GM12878 (cell line): ENCODE results near the gene ITGA7. TPM values are rescaled to one million over a fixed set of nuclear protein-coding genes. Genes with fewer than 3 reads are reported as not detected.

Experiments used
- ATAC-seq: fragments of 200-7000 bp; cut with Tn5 transposase; 3 replicates; pipeline ENCODE4 v1.9.1; 2020; ENCODE audit warnings: mild to moderate bottlenecking, moderate library complexity
- BruUV-seq: library from RNA; stranded (reverse); fragments of 400-500 nt; replicated peaks from 2 replicates; lab custom pipeline; 2021; lab: Mats Ljungman, UMichigan
- CTCF ChIA-PET: fragments of 300-600 bp; sonication (Branson Sonifier 250); formaldehyde crosslinking; extraction: SDS; loops from one replicate; lab custom pipeline; 2021; ENCODE audit warnings: inconsistent platforms; lab: Yijun Ruan, JAX
- POLR2A ChIA-PET: fragments of 350-600 bp; formaldehyde crosslinking; extraction: SDS; loops from one replicate; lab custom pipeline; 2021; ENCODE audit warnings: inconsistent platforms; lab: Charles Lee
- RAD21 ChIA-PET: fragments of 300-600 bp; sonication (Branson Sonifier 250); formaldehyde crosslinking; loops from one replicate; lab custom pipeline; 2023; ENCODE audit warnings: antibody characterized with exemption; ENCODE audit not compliant: unreplicated experiment; lab: Charles Lee
- SMC1A ChIA-PET: fragments of 300-600 bp; sonication (Branson Sonifier 250); formaldehyde crosslinking; loops from one replicate; lab custom pipeline; 2023; ENCODE audit not compliant: unreplicated experiment, uncharacterized antibody; lab: Charles Lee
- DNase-seq: peaks from one replicate; pipeline ENCODE4 v3.0.0-alpha.2; 2011; ENCODE audit warnings: low read depth, low spot score
- FAIRE-seq: peaks from 3 replicates; lab custom pipeline; 2011; peaks lifted over from hg19 to GRCh38; lab: Jason Lieb, UNC
- H2AFZ ChIP-seq: 2 replicates; pipeline ENCODE4 v1.6.0; 2011; ENCODE audit warnings: low read depth, low read length, control low read depth; ENCODE audit not compliant: control insufficient read depth
- H3K27ac ChIP-seq: 2 replicates; pipeline ENCODE4 v1.5.1; 2011; ENCODE audit warnings: control low read depth; ENCODE audit not compliant: control insufficient read depth, insufficient read depth
- H3K27me3 ChIP-seq, 2 experiments: replicated peaks in 1 of 2; 2 replicates each; pipeline versions ENCODE4 v1.6.0 to v1.6.1; 2011; ENCODE audit warnings: low read length in 1 of 2; ENCODE audit not compliant: control insufficient read depth in 2 of 2, insufficient read depth in 2 of 2
- H3K36me3 ChIP-seq, 2 experiments: 2 replicates each; pipeline ENCODE4 v1.5.1; 2011; ENCODE audit warnings: low read length in 1 of 2; ENCODE audit not compliant: control insufficient read depth in 2 of 2, insufficient read depth in 2 of 2
- H3K4me1 ChIP-seq: 2 replicates; pipeline ENCODE4 v1.6.1; 2011; ENCODE audit warnings: mild to moderate bottlenecking, low read length, moderate library complexity, mixed read lengths; ENCODE audit not compliant: control insufficient read depth, insufficient read depth
- H3K4me2 ChIP-seq: 2 replicates; pipeline ENCODE4 v1.6.0; 2011; ENCODE audit warnings: control low read depth; ENCODE audit not compliant: control insufficient read depth, insufficient read depth
- H3K4me3 ChIP-seq: fragments of 200-600 bp; sonication (generic); 2 replicates; pipeline ENCODE4 v1.5.1; 2016
- H3K79me2 ChIP-seq: 2 replicates; pipeline ENCODE4 v1.6.0; 2011; ENCODE audit warnings: low read length; ENCODE audit not compliant: control insufficient read depth, insufficient read depth
- H3K9ac ChIP-seq: 2 replicates; pipeline ENCODE4 v1.8.0; 2011; ENCODE audit warnings: low read length, control low read depth, mixed read lengths; ENCODE audit not compliant: control insufficient read depth, insufficient read depth
- H3K9me3 ChIP-seq: replicated peaks from 3 replicates; pipeline ENCODE4 v1.5.1; 2011; ENCODE audit warnings: mild to moderate bottlenecking, low read length; ENCODE audit not compliant: control insufficient read depth, insufficient read depth
- H4K20me1 ChIP-seq: 2 replicates; pipeline ENCODE4 v1.6.0; 2011; ENCODE audit not compliant: control insufficient read depth, insufficient read depth
- BCLAF1 ChIP-seq: fragments of 450-650 bp; IDR thresholded peaks from 2 replicates; pipeline ENCODE4 v1.6.1; 2017; ENCODE audit warnings: antibody characterized with exemption, mild to moderate bottlenecking, moderate library complexity
- BRCA1 ChIP-seq: IDR thresholded peaks from 2 replicates; pipeline ENCODE4 v1.6.1; 2011; ENCODE audit warnings: low read depth, low read length, improper control_type of control experiment
- HDAC2 ChIP-seq: fragments of 200-600 bp; sonication (generic); IDR thresholded peaks from 2 replicates; pipeline ENCODE4 v1.6.1; 2017
- PML ChIP-seq: IDR thresholded peaks from 2 replicates; pipeline ENCODE4 v1.6.1; 2012; ENCODE audit warnings: low read length, inconsistent platforms
- POLR2AphosphoS5 ChIP-seq: IDR thresholded peaks from 2 replicates; pipeline ENCODE4 v1.6.1; 2011; ENCODE audit warnings: mild to moderate bottlenecking, low read length, inconsistent platforms
- RB1 ChIP-seq: fragments of 450-650 bp; formaldehyde crosslinking; IDR thresholded peaks from 2 replicates; pipeline ENCODE4 v1.6.1; 2017; ENCODE audit warnings: mild to moderate bottlenecking, borderline replicate concordance
- STAT3 ChIP-seq: IDR thresholded peaks from 2 replicates; pipeline ENCODE4 v1.6.1; 2011; ENCODE audit warnings: low read depth, low read length, improper control_type of control experiment
- SUZ12 ChIP-seq: fragments of 200-600 bp; sonication (generic); IDR thresholded peaks from one replicate; pipeline ENCODE4 v1.6.1; 2018; ENCODE audit warnings: antibody characterized with exemption, mild to moderate bottlenecking; ENCODE audit not compliant: unreplicated experiment
- ZNF592 ChIP-seq: fragments of 450-650 bp; IDR thresholded peaks from 2 replicates; pipeline ENCODE4 v1.6.1; 2017; ENCODE audit warnings: mild to moderate bottlenecking, moderate library complexity
- WGBS: methylation state at CpG from one replicate; pipeline ENCODE4 v1.1.6; 2016; ENCODE audit warnings: low lambda C conversion rate; ENCODE audit not compliant: insufficient replicate concordance, insufficient coverage; ENCODE audit errors: missing lambda C conversion rate; 5-methylcytosine and 5-hydroxymethylcytosine counted together
- in situ Hi-C: fragments of 300-500 bp; cut with MboI; formaldehyde crosslinking; loops from 9 replicates; pipeline ENCODE4 v1.14.3; 2018; ENCODE audit warnings: mixed read lengths
- intact Hi-C: fragments of 100-400 bp; cut with micrococcal nuclease; formaldehyde crosslinking; loops from one replicate; pipeline ENCODE4 v1.14.2; 2022; ENCODE audit not compliant: unreplicated experiment
- polyA plus RNA-seq, 11 experiments: library from polyadenylated mRNA; depleted of rRNA in 4 of 11; unstranded in 6 of 11; stranded (reverse) in 5 of 11; fragments of >200 nt; fragmentation: Nextera tagmentation in 4 of 11; fragmentation: Illumina TruSeq in 1 of 11; extraction: Ambion mirVana in 4 of 11; extraction: Trizol in 1 of 11; gene quantifications; 1 replicate in 1 of 11; 2 replicates in 10 of 11; pipeline versions ENCODE4 v1.2.1 to v1.2.3, GENCODE V29; 2011 to 2016; ENCODE audit warnings: inconsistent platforms in 2 of 11, missing spikeins in 2 of 11, low read depth in 1 of 11
- total RNA-seq, 4 experiments: library from RNA; depleted of rRNA in 3 of 4; stranded (reverse); fragments of >200 nt in 3 of 4; fragmentation: Illumina TruSeq in 1 of 4; extraction: Trizol in 1 of 4; gene quantifications; 2 replicates each; pipeline versions ENCODE4 v1.2.1 to v1.2.3, GENCODE V29; 2013 to 2021
- TF ChIP-seq, protein P1 (sequence below): fragments of 450-650 bp; formaldehyde crosslinking; IDR thresholded peaks from 2 replicates; pipeline ENCODE4 v1.4.0; 2020; ENCODE audit warnings: mild to moderate bottlenecking, moderate library complexity

ITGA7 gene
- total and polyA plus RNA-seq, 10 of the 15 experiments (the other 5 are each of a cell fraction or from before 2014, with no cell fraction given): 0.18 to 5.1 (median 1.5) TPM

GRCh38 chr12:55671746-55672145, 36.0 kb downstream of the ITGA7 start:
- ChIA-PET RAD21 (interaction anchor here (0.7 kb wide), 1 partner anchor 67 kb away, joined by 3 read pairs; no protein-coding TSS in a partner anchor), POLR2A (no interaction called here), SMC1A (no interaction called here), CTCF (interaction anchor here (0.8 to 1.3 kb wide), 3 partner anchors 10 to 16 kb away, joined by 3 to 4 read pairs (median 3); a partner anchor contains a TSS)
- no peak for DNase-seq
- TF ChIP-seq, protein P1, sequence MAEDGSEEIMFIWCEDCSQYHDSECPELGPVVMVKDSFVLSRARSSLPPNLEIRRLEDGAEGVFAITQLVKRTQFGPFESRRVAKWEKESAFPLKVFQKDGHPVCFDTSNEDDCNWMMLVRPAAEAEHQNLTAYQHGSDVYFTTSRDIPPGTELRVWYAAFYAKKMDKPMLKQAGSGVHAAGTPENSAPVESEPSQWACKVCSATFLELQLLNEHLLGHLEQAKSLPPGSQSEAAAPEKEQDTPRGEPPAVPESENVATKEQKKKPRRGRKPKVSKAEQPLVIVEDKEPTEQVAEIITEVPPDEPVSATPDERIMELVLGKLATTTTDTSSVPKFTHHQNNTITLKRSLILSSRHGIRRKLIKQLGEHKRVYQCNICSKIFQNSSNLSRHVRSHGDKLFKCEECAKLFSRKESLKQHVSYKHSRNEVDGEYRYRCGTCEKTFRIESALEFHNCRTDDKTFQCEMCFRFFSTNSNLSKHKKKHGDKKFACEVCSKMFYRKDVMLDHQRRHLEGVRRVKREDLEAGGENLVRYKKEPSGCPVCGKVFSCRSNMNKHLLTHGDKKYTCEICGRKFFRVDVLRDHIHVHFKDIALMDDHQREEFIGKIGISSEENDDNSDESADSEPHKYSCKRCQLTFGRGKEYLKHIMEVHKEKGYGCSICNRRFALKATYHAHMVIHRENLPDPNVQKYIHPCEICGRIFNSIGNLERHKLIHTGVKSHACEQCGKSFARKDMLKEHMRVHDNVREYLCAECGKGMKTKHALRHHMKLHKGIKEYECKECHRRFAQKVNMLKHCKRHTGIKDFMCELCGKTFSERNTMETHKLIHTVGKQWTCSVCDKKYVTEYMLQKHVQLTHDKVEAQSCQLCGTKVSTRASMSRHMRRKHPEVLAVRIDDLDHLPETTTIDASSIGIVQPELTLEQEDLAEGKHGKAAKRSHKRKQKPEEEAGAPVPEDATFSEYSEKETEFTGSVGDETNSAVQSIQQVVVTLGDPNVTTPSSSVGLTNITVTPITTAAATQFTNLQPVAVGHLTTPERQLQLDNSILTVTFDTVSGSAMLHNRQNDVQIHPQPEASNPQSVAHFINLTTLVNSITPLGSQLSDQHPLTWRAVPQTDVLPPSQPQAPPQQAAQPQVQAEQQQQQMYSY: no peak
- TF ChIP-seq BCLAF1 (no peak), POLR2AphosphoS5 (no peak), HDAC2 (no peak), STAT3 (no peak), PML (no peak), RB1 (no peak), ZNF592 (no peak), SUZ12 (no peak), BRCA1 (no peak)
- no peak for ATAC-seq
- intact Hi-C loops: no loop called here
- WGBS: 40% methylated on average over 4 of the region's 4 CpGs
- H3K4me3 ChIP-seq: no peak overlapping the region
- peaks cover 11% of the 10 kb centered on the region for H3K4me1 ChIP-seq
- no TSS peak for BruUV-seq
- H3K79me2 ChIP-seq: no peaks in the 10 kb centered on the region
- no peak overlapping the region for H3K4me2 ChIP-seq
- H3K36me3 ChIP-seq: no peaks in the 10 kb centered on the region
- no peak overlapping the region for H3K27ac ChIP-seq
- FAIRE-seq: no peak
- H3K9ac ChIP-seq: no peak overlapping the region
- no peaks in the 10 kb centered on the region for H4K20me1 ChIP-seq
- in situ Hi-C loops: no loop called here
- H2AFZ ChIP-seq: no peak overlapping the region
- H3K9me3 ChIP-seq: no peaks in the 10 kb centered on the region; the same call in 2 of the 3 replicates
- H3K27me3 ChIP-seq: no peaks in the 10 kb centered on the region
